ENCODE data around the gene SLC43A2.

DNA sequence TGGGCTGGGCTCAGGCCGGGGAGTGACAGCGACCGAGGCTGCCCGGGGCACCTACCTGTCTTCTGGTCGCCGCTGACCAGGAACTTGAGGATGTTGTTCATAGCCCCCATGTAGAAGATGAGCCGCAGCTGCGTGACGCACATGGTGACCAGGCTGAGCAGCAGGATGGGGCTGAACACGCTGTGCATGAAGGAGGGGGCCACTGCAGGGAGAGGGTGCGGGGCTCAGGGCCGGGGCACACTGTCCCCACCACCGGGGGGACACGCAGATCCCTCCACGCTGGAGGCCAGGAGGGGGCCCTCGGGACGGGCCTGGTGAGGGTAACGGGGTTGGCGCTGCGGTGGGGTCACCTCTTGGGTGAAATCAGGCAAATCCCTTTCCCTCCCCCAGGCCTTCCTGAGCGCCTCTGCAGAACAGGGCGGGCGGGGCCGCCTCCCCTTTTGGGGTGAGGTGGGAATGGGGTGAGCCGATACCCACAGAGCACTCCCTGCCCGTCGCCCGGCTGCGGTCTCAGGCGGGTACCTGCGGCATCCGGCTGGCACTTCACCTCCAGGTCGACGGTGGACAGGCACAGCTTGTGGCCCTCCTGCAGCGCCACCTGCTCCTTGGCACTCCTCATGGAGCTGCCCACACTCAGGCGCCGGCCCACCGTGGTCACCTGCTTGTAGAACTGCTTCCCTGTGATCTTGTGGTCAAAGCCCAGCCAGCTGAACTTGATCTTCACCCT is 37.7 kb downstream of the SLC43A2 start:
- TF ChIP-seq, protein P1, sequence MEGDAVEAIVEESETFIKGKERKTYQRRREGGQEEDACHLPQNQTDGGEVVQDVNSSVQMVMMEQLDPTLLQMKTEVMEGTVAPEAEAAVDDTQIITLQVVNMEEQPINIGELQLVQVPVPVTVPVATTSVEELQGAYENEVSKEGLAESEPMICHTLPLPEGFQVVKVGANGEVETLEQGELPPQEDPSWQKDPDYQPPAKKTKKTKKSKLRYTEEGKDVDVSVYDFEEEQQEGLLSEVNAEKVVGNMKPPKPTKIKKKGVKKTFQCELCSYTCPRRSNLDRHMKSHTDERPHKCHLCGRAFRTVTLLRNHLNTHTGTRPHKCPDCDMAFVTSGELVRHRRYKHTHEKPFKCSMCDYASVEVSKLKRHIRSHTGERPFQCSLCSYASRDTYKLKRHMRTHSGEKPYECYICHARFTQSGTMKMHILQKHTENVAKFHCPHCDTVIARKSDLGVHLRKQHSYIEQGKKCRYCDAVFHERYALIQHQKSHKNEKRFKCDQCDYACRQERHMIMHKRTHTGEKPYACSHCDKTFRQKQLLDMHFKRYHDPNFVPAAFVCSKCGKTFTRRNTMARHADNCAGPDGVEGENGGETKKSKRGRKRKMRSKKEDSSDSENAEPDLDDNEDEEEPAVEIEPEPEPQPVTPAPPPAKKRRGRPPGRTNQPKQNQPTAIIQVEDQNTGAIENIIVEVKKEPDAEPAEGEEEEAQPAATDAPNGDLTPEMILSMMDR (IDR thresholded peaks at IDR 0.05): no peak
- TF ChIP-seq POLR2AphosphoS5 (IDR thresholded peaks at IDR 0.05): no peak
- no peak for TF ChIP-seq POLR2A (IDR thresholded peaks at IDR 0.05)
- TF ChIP-seq EP300 (IDR thresholded peaks at IDR 0.05): no peak

Data from upper lobe of left lung (tissue), 4 donors.